ENCODE results near the gene ENDOV.

The ENDOV gene

DNA sequence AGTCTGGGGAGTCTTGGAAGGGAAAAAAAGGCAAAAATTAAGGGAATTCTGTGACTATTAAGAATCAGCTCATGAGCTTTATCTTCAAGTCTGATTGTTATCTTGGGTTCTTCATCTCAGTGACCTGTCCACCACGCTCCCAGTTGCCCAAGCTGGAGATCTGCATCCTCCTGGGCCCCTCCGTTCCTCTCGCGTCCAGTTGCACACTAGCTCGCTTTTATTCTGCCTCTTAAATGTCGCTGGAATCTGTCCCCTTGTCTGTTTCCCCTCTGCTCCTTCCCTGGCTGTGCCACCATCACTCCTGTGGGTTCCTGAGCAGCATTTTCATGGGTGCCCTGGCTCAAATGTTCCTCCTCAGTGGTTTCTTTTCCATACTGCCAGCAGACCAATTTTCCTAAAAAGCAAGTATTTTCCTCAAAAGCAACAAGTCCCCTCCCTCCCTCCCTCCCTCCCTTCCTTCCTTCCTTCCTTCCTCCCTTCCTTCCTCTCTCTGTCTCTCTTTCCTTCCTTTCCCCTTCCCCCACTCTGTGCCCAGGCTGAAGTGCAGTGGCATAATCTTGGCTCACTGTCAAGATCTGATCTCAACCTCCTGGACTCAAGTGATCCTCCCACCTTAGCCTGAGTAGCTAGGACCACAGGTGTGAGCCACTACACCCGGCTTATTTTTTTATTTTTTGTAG, 1.4 kb downstream of the ENDOV start:
- DNase-seq (ENCODE audit: low read depth) = no peak

DNA sequence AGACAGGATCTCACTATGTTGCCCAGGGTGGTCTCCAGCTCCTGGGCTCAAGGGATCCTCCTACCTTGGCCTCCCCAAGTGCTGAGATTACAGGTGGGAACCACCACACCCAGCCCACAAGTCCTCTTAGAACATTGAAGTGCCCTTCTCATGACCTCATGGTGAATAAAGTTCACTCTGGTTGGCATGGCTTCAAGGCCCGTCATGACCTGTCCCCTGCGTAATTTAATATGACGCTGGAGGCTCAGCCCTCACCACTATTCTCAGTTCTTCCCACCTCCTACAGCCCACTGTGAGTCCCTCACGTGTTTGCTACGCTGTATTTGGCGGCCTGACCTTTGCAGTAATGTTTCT, 1.9 kb downstream of the ENDOV start:
- DNase-seq (ENCODE audit: low read depth) = no peak

DNA sequence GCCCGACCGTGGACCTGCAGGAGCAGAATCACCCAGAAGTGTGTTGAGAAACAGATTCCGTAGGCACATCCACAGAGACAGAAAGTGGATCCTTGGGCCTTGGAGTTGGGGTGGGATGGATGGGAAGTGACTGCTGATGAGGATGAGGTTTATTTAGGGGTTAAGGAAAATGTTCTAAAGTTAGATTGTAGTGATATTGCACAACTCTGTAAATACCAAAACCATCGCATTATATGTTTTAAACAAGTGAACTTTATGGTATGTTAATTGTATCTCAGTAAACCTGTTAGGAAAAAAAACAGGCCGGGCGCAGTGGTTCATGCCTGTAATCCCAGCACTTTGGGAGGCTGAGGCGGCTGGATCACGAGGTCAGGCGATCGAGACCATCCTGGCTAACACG, 3.6 kb downstream of the ENDOV start:
- no peak for DNase-seq (ENCODE audit: low read depth)

DNA sequence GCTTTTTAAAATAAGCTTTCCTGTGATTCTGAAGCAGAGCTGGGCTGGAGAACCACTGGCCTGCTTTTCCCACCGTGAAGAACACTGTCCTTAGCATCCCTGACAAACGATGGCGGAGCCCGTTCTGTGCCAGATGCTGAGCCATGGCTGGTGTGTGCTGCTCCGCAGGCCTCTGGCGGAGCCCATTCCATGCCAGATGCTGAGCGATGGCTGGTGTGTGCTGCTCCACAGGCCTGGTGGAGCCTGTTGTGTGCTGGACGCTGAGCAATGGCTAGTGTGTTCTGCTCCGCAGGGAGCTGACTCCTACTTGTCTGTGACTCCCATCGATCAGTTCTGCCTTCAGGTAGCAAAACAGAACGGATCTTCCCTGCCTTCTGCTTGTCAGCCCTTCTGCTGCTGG, 4.3 kb downstream of the ENDOV start:
- no peak for DNase-seq (ENCODE audit: low read depth)

DNA sequence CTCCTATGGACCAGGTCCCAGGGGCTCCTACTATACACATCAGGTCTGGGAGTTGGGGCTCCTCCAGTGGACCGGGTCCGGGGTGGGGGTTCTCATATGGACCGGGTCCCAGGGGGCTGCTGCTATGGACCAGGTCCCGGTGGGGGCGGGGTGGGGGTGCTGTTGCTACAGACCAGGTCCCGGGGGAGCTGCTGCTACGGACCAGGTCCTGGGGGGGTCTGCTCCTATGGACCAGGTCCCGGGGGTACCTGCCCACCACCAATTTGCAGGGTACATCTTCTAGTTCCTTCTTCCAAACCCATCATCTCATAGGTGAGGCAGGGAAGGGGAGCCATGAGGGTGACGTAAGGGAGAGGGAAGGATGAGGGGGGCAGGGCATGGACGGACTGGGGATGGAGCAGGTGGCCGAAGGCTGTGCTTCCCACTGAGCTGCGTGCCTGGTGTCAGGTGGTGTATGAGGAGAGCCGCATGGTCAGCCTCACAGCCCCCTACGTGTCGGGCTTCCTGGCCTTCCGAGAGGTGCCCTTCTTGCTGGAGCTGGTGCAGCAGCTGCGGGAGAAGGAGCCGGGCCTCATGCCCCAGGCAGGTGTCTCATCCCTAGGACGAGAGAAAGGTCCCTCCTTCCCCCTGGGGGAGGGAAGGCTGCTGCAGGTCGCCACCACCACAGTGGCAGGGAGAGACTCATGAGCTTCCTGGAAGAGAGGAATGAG, 6.6 kb downstream of the ENDOV start:
- DNase-seq (ENCODE audit: low read depth) = no peak

DNA sequence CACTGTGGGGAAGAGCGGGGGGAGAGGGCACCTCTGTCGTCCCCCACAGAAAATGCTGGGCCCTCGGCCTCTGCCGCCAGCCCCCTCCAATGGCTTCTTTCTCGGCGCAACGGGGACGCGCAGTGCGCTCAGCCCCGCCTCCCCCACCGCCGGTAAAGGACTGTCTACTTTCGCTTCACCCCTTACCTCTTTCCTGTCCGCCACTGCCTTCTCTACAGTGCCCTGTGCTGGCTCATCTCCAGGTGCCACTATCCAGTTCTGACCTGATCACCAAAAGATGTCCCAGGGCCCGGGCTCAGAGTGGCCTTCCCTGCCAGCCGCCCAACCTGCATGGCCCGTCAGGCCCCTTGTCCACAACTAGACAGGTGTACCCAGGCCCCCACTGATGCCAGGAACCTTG, 7.3 kb downstream of the ENDOV start:
- DNase-seq (ENCODE audit: low read depth) = no peak

DNA sequence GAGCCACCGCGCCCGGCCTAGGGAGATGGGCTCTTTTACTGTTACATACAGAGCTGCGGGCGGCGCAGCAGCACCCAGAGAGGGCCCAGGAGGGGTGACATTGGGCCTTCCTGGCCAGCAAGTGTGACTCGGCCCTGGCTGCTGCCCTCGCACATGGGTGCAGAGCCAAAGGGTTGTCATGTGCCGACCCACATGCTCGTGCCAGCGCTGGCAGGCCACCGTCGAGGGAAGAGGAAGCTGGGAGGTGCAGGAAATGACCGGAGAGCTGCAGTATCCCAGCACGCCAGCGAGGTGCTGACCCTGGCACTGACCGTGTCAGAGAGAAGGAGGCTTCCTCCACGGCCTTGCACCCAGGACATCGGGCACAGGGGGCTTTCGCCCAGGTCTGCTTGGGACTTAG, 8.0 kb downstream of the ENDOV start:
- no peak for DNase-seq (ENCODE audit: low read depth)

DNA sequence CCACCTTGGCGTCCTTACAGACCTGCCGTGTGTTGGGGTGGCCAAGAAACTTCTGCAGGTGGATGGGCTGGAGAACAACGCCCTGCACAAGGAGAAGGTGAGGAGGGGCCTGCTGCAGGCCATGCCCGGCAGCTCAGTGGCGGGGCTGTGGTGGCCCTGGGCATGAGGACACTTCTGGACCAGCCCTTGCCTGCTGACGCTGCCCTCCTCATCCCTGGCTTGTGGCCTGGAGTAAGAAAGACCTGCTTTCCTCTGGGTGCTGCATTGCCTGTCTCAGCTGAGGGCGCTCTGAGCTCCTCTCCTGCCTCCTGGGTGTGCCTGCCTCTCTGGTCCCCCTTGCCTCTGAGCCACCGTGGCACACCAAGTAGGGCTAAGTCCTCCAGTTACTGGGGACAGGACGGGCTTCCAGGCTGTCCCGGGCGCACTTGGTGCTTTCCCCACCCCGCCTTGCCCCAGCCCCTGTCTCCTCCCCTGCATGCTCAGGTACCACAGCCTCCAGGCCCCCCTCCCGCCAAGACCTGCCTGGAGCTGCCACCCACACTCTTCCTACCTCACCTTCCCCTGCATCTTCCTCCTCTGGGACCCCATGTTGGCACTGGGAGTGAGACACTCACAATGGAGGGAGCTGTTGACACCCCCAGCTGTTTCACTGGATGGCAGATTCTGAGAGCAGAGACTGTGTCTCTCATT, 8.7 kb downstream of the ENDOV start:
- no peak for DNase-seq (ENCODE audit: low read depth)

DNA sequence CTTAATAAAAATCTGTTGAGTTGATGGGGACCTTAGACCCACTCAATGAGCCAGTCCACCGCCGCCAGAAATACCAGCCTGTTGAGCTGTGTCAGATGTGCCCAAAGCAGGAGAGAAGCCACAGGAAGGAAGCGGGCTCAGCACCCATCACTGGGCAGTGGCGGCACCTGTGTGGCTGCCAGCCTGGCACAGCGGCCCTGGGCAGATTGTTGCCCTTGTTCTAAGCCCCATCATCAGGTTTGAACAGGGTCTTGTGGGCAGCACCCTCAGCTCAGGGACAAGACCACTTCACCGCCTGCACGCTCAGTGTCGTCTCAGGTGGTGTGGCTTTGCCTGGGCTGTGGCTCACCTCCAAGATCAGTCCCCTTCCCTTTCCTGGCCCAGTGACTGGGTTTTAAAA, 9.3 kb downstream of the ENDOV start:
- no peak for DNase-seq (ENCODE audit: low read depth)

DNA sequence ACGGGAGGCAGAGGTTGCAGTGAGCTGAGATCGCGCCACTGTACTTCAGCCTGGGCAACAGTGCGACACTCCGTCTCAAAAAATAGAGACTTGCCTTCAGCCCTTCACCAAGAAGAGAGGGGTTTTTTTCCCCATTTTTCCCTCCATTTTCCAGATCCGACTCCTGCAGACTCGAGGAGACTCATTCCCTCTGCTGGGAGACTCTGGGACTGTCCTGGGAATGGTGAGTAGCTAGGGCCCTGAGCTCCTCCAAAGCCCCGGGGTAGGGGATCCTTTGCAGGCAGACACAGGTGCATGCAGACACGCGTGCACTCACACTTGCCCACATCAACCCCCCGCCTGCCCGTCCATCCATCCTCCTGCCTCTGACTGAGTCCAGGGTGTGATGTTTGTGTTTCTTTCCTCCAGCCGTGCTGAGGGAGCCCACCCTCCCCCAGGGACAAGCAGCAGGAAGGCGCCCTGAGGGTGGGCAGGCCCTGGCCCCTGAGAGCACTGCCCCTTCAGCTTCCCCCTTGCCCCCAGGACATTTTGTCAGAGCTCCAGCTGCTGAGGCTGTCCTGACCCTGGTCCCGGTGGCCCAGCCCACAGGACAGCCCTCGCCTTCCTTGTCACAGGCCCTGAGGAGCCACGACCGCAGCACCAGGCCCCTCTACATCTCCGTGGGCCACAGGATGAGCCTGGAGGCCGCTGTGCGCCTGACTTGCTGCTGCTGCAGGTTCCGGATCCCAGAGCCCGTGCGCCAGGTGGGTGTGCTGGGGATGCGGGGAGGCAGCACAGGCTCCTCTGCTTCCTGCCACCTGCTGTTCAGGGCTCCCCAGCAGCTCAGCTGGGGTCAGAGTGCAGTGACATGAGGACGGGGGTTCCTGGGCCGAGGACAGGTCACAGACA, 10.2 kb downstream of the ENDOV start:
- DNase-seq (ENCODE audit: low read depth) = no peak

DNA sequence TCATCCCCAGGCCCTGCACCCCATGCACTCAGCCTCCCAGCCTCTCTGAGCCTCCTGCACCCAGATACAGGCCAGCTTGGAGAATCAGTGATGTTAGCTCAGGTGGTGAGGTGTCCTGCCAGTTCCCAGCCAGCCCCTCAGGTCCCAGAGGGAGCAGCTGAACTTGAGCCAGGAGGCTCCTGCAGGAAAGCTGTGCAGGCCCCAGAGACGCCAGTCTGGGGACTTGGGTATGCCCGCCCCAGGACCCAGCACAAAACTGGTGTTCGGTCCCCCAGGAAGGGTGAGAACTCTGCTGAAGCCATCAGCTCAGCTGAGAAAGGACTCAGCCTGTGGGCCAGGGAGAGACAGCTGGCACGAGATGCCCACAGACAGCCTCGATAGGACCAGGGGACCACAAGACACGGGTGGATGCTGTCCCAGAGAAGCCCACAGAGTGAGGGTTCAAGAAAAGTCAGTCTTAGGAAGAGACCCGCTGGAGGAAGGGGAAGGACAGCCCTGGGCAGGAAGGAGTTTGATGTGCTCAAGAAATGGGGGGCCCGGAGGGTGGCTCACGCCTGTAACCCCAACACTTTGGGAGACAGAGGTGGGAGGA, 11.0 kb downstream of the ENDOV start:
- DNase-seq (ENCODE audit: low read depth) = no peak

DNA sequence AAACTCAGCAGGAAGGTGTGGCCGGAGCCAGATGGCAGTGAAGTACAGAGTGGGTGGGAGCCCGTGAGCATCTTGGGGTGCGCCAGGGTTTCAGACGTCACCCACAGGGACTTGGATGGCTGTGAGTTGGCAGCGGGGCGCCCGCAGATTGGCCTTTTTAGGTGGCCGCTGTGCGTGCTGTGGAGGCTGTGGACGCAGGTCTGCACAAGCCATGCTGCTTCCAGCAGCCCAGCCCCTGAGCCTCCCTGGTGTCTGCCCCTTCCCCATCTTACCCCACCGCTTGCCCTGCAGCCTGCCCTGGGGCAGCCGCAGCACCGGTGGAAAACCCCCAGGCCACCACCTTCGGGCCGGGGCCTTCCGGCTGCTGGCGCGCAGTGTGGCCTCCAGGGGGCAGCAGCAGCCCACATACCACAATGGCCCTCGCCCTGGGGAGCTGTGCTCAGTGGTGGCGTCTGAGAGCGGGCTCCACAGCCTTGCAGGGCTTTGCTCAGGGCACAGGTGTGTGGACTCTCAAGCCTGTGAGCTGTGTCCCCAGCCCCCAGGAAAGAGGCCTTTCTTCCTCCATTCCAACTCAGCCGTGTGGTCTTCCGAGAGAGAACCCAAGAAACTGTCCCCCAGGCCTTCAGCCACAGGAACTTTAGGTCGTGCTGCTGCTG, 11.8 kb downstream of the ENDOV start:
- DNase-seq (ENCODE audit: low read depth) = peak; percentile 48

DNA sequence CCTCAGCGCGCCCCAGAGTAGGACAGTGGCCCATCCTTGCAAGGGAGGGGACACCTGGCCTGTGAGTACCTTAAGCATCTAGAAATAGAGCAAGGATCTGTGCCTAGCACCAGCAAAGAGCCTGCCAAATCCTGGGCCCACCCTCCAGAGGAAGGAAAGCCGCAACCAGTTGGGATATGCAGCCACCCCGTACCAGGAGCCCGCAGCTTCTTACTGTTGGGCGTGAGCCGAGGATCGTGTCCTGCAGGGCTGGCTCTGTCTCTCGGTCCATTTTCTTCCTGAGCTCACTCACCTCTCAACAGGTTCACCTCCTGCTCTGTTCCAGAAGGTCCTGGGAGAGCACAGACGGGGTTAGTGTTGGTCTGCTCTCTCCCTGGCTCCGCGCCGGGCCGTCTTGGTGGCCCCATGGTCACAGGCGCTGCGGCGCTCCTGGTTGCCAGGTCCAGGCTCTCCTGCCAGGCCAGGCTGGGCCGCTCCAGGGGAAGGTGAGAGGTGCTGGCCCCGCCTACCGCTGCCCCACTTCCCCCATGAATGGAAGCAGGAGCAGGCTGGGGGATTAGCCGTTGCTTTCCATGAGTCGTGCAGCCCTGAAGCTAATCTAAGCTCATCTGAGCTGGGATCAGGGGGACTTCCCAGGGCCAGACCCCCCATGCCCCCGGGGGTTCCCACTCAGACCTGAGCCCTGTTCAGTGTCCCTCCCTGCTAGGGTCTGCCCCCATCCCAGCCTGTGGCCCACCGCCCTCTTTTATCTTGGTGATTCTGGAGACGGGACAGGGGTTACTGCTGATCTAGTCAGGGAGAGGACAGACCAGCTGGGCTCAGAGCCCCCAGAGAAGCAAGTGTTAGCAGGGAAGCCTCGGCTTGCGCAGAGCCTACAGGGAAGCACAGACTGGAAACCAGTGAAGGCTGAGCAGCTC, 12.7 kb downstream of the ENDOV start:
- no peak for DNase-seq (ENCODE audit: low read depth)

DNA sequence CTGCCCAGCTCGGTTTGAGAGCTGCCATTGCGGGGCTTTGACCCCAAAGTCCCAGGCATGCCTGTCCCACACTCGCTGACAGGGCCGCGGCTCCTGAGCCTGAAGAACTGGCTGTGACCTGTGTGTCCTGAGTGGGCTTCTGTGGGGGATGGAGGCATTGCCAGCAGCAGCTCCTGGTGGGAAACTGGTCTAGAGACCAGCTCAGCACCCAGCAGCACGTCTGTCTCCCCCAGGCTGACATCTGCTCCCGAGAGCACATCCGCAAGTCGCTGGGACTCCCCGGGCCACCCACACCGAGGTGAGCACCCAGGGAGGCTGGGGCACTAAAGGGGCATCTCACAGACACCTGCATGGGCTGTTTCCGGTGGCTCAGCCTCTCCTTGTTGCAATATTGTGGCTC, 13.4 kb downstream of the ENDOV start:
- DNase-seq (ENCODE audit: low read depth) = no peak

DNA sequence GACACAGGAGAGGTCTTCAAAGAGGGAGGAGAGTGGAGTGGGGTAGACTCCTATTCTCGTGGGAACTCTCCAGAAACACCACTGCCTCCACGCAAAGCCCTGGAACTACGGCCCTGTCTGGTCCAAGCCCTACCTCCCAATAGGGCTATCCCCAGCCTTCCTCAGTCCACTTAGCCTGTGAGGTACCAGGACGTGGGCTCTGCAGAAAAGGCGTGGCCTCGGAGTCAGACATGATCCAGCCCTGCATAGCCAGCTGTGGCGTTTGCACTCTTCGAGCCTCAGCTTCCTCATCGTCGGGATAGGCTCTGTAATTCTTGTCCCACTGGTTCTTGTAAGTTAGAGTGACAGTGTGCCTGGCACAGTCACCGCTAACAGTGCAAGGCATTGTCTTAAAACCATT, 13.8 kb downstream of the ENDOV start:
- DNase-seq (ENCODE audit: low read depth) = no peak

DNA sequence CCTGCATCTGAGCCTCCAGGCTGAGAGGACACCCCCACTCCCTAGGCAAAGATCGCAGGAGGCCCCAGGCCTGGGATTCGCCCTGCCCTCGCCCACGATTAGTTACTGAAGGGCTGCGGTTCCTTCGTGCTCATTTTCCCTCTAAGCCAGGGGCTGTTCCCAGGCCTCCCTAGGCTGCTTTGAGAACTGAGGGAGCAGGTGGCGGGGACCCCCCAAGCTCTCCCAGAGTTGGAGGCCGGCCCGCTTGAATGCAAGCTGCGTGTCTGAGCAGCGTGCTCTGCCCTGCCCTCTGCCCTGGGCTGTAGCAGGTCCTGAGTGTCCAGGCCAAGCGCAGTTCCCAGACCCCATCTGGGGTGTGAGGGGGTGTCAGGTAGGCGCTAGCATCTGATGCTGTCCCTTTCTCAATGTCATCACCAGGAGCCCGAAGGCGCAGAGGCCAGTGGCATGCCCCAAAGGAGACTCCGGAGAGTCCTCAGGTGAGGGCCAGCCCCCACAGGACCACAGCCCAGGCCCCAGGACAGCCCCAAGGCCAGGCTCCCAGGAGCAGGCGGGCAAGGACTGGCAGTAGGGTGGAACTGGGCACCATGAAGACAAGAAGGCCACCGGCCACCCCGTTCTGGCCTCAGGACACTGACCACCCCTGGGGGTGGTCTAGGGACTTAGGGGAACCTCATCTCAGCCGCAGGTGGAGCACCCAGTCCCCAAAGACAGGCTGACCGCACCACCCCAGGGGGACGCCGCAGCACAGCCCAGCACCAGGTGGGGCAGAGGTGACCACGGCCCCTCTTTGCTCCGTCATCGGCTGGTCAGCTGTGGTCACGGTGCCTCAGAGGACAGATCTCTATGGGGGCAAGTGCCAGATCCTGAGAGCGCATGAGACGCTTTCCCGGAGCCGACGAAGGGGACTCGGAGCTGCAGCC, 14.6 kb downstream of the ENDOV start:
- DNase-seq (ENCODE audit: low read depth) = no peak

DNA sequence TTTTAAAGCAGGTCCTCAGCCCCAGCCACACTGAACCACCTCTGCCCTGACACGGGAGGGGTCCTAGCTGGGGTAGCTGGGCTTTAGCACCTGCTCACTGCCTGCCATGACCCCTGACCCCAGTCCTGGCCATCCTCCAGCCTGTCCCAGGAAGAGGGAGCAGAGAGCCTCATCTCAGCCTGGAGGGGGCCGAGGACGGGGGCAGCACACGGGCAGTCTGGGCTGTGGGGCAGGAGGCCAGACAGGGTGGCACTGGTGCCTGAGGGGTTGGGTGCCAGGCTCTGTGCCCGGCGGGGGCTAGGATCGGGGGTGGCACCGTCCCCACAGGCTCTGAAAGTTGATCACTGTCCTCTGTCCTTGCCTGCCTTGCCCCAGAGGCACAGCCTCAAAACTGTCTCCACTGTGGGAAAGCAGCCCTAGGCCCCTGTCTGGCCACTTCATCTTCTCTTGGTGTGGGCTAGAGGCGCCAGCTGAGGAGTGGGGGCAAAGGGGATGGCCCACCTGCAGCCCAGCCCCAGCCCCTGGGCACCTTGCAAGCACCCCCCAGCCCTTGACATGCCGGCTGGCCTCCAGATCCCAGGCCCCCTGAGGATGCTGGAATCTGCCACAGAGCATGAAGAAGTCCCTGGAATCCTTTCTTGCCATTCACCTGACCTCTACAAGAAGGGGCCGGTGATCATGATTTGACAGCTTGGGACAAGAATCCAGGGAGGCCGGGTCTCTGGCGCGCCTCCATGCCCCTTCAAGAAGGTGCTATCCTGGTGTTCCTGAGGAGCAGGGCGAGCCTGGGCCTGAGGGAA, 15.7 kb downstream of the ENDOV start:
- no peak for DNase-seq (ENCODE audit: low read depth)
